ENCODE measurements around the gene NBPF3. TPM values are rescaled to one million over a fixed set of nuclear protein-coding genes. Genes with fewer than 3 reads are reported as not detected.
"Not testable (repeated sequence)": the region's sequence is repeated elsewhere in the genome, so short reads cannot be mapped to it uniquely, and the experiment has no call there.

The NBPF3 gene
- total and polyA plus RNA-seq, 3 donors from 2014 or later: 38.3 to 49.1 (median 42.0) TPM

DNA sequence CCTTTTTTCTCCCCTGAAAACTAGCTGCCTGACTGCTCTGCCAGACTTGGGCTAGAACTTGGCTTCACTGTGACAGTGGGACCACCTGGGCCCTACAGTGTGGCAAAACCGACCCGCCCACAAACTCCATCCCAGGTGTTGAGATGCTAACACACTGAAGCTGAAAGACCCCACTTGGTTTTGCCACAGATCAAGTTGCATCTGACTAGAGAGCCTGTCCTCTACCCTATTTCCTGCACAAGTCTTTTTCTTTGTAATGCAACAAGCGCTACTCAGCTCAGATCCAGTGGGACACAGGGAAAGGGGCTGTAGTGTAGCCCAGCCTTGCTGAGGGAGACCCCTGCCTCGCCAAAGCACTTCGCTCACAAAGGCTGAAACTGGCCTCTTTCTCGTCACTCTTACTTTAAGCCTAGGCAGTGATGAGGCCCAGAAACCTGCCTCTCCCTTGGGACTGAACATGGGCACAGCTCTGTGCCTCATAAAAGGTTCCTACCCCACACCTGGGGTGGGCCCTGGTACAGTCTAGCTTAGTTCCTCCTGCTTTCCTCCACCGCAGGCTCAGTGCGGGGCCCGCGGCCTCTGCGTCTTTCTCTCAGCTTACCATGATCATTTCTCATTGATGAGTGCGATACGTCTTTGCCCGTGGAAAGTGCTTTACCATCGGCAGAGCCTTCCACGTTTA lies 79.0 kb downstream of the NBPF3 start:
- Histone ChIP-seq H3K9me3 (no peaks in the 10 kb centered on the region), H3K4me1 (no peaks in the 10 kb centered on the region), H3K27me3 (no peaks in the 10 kb centered on the region), H3K27ac (no peak overlapping the region), H3K36me3 (ENCODE audit: low read depth, missing control alignments) (no peaks in the 10 kb centered on the region), H3K4me3 (no peak overlapping the region)
- DNase-seq: no peak
- WGBS, 2 donors: 92 to 96% methylated on average over 13 to 16 of the region's 16 CpGs
- no peak for TF ChIP-seq POLR2A (IDR thresholded peaks at IDR 0.05)
- TF ChIP-seq, protein P1, sequence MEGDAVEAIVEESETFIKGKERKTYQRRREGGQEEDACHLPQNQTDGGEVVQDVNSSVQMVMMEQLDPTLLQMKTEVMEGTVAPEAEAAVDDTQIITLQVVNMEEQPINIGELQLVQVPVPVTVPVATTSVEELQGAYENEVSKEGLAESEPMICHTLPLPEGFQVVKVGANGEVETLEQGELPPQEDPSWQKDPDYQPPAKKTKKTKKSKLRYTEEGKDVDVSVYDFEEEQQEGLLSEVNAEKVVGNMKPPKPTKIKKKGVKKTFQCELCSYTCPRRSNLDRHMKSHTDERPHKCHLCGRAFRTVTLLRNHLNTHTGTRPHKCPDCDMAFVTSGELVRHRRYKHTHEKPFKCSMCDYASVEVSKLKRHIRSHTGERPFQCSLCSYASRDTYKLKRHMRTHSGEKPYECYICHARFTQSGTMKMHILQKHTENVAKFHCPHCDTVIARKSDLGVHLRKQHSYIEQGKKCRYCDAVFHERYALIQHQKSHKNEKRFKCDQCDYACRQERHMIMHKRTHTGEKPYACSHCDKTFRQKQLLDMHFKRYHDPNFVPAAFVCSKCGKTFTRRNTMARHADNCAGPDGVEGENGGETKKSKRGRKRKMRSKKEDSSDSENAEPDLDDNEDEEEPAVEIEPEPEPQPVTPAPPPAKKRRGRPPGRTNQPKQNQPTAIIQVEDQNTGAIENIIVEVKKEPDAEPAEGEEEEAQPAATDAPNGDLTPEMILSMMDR (IDR thresholded peaks at IDR 0.05): no peak
- intact Hi-C loops (cut with DNase I; ENCODE audit: low total_unique reads): no loop called here

DNA sequence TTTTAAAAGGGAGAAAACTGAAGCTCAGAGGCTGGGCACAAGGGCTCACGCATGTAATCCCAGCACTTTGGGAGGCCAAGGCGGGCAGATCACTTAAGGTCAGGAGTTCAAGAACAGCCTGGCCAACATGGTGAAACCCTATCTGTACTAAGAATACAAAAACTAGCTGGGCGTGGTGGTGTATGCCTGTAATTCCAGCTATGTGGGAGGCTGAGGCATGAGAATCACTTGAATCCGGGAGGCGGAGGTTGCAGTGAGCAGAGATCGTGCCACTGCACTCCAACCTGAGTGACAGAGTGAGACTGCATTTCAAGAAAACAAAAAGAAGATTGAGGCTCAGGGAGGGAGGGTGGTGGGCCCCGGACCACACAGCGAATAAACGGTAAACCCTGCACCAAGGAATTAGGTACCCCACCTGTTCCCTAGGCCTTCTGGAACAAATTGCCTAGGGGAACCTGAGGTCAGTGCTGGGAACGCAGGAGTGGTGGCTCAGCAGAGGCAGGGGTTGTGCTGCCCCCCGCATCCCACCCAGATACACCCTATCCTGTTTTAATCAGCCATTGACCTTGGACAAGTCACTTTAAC lies 79.6 kb downstream of the NBPF3 start:
- H3K27ac ChIP-seq; H3K9me3 ChIP-seq; H3K27me3 ChIP-seq; intact Hi-C loops (cut with DNase I; ENCODE audit: low total_unique reads); DNase-seq; H3K4me3 ChIP-seq; H3K36me3 ChIP-seq (ENCODE audit: low read depth, missing control alignments); H3K4me1 ChIP-seq: not testable (repeated sequence)
- WGBS, 2 donors: 79 to 95% methylated on average over 11 of the region's 11 CpGs

DNA sequence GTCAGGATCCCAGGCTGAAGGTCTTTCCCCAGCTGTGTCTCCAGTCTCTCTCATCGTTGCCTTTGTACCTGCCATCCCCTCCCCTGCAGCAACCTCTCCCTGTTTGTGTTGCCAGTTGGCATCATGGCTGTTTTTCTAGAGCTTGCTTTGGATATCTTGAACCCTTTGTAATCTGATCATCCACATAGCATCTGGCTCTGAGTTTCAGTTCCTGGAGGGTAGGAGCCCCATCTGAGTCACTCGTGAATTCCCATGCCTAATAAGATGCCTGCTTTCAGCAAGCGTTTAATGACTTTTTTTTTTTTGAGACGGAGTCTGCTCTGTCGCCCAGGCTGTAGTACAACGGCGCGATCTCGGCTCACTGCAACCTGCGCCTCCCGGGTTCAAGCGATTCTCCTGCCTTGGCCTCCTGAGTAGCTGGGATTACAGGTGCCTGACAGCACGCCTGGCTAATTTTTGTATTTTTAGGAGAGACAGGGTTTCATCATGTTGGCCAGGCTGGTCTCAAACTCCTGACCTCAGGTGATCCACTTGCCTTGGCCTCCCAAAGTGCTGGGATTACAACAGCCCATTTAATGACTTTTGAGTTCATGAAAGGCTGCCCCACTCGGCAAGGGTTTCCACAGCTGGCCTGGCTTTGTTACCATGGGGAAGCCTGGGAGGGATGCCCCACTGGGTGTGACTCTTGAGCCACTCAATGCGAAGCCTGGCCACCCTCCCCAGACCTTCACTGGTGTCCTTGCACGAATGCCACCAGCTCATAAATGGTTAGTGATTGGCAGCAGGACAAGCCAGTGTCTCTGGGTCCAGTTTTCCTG lies 81.2 kb downstream of the NBPF3 start:
- no peak for TF ChIP-seq POLR2A (IDR thresholded peaks at IDR 0.05)
- 90 to 93% methylated on average over 16 of the region's 16 CpGs for WGBS, 2 donors
- intact Hi-C loops (cut with DNase I; ENCODE audit: low total_unique reads): no loop called here

DNA sequence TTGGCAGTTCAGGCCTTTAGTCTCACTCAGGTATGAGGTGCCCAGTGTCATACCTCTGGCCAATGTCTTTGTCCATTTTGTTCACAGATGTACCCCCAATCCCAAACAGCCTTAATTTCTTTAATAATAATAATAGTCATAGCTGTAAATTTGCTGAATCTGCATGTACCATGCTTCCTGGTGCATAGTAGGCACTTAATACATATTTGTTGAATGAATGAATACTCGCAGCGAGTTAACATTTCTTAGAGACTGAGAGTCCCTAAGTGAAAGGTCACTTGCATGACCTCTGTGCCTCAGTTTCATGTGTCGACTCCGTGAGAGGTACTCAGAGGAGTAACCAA lies 81.8 kb downstream of the NBPF3 start:
- intact Hi-C loops (cut with DNase I; ENCODE audit: low total_unique reads): no loop called here
- WGBS, 2 donors: 96% methylated on average over 4 of the region's 4 CpGs
- no peak for TF ChIP-seq POLR2A (IDR thresholded peaks at IDR 0.05)
- TF ChIP-seq, protein P1 (IDR thresholded peaks at IDR 0.05): no peak
- H3K27me3 ChIP-seq: no peaks in the 10 kb centered on the region
- no peak overlapping the region for H3K27ac ChIP-seq
- H3K9me3 ChIP-seq: no peaks in the 10 kb centered on the region
- no peaks in the 10 kb centered on the region for H3K4me1 ChIP-seq
- no peaks in the 10 kb centered on the region for H3K36me3 ChIP-seq (ENCODE audit: low read depth, missing control alignments)
- no peak for DNase-seq
- no peak overlapping the region for H3K4me3 ChIP-seq

More for the DNA sequence above, 81.2 kb downstream of the NBPF3 start:
- H3K27ac ChIP-seq: no peak overlapping the region
- DNase-seq: no peak
- H3K4me3 ChIP-seq: no peak overlapping the region
- no peaks in the 10 kb centered on the region for H3K4me1 ChIP-seq
- no peaks in the 10 kb centered on the region for H3K27me3 ChIP-seq
- H3K9me3 ChIP-seq: no peaks in the 10 kb centered on the region
- no peaks in the 10 kb centered on the region for H3K36me3 ChIP-seq (ENCODE audit: low read depth, missing control alignments)

DNA sequence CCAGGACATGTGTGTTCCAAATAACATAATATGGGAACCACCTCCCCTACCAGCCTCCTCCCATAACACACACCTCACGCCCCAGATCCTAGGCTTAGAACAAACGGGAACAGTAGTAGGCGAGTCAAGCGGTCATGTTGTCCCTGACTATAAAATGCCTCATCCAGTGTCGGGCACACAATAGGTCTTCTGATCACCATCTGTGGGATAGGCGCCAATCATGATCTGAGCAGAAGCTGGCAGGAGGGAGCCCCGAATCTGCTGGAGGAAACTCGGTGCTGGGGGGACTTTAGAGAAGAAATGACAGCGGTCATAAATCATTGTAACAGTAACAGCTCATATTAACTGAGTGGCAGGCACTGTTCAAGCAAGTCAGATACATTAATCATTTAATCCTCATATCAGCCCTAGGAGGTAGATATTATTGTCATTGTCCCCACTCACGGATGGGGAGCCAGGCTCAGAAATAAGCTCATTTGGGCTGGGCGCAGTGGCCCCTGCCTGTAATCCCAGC lies 82.6 kb downstream of the NBPF3 start:
- intact Hi-C loops (cut with DNase I; ENCODE audit: low total_unique reads): no loop called here
- H3K27me3 ChIP-seq: no peaks in the 10 kb centered on the region
- H3K36me3 ChIP-seq (ENCODE audit: low read depth, missing control alignments): no peaks in the 10 kb centered on the region
- no peak overlapping the region for H3K27ac ChIP-seq
- no peak overlapping the region for H3K4me3 ChIP-seq
- DNase-seq: no peak
- TF ChIP-seq, protein P1 (IDR thresholded peaks at IDR 0.05): no peak
- TF ChIP-seq POLR2A (IDR thresholded peaks at IDR 0.05): no peak
- no peaks in the 10 kb centered on the region for H3K9me3 ChIP-seq
- WGBS, 2 donors: 86 to 87% methylated on average over 10 to 11 of the region's 11 CpGs
- H3K4me1 ChIP-seq: no peaks in the 10 kb centered on the region
